A172 (cell line): ENCODE results near the gene TP53AIP1. TPM values are rescaled to one million over a fixed set of nuclear protein-coding genes. Genes with fewer than 3 reads are reported as not detected.

ENCODE experiments used
- DNase-seq: peaks from one replicate; pipeline ENCODE4 v3.0.0-alpha.2; 2015; ENCODE audit warnings: low spot score
- total RNA-seq: library from RNA; depleted of rRNA; stranded (reverse); fragments of >200 nt; shearing (Covaris generic); gene quantifications from 2 replicates; pipeline ENCODE4 v1.2.3, GENCODE V29; 2014; rRNA removed

Gene TP53AIP1
- total RNA-seq, 1 experiment from 2014 or later, result not detected

- DNase-seq, result no peak
Measured at GRCh38 chr11:128890543-128891368, 51.9 kb downstream of the TP53AIP1 start, which contains the start of gene KCNJ5. TSS of gene KCNJ5 (plus strand) at chr11:128891356. CDS start at chr11:128911274, 19,918 bp downstream.

DNA sequence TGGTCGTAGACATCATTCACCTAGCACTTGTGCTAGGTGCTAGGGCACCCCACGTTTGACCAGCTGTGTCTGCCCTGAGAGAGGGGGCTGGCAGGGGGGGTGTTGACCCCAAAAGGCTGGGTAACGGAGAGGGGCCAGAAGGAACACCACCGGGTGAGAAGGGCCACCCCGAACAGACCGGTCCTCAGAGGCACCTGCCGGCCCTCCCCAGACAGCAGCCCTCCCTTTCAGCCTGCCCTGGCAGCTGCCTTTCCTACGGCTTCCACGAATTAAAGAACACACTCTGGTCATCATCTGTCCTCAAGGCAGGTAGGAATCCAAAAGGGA, 52.5 kb downstream of the TP53AIP1 start:
- no peak for DNase-seq

- DNase-seq, result no peak
Measured at GRCh38 chr11:128889657-128890213, 52.9 kb downstream of the TP53AIP1 start.

GRCh38 chr11:128888034-128888985, 54.4 kb downstream of the TP53AIP1 start:
- DNase-seq, result no peak

- no peak for DNase-seq
Measured at GRCh38 chr11:128886406-128887124, 56.1 kb downstream of the TP53AIP1 start.

Other genes starting within 250 kb of the TP53AIP1 start
- 3.6 and 6.1 TPM in 2 replicates for gene FLI1, start 248.8 kb downstream of the TP53AIP1 start, total RNA-seq
- gene KCNJ1, start 75.6 kb downstream of the TP53AIP1 start, total RNA-seq, result not detected in 2 replicates
- 0.21 and 0.46 TPM in 2 replicates for gene KCNJ5, start 51.5 kb downstream of the TP53AIP1 start, total RNA-seq
- gene ARHGAP32, start 249.5 kb upstream of the TP53AIP1 start, total RNA-seq, result 4.8 and 11.3 TPM in 2 replicates